Loucy (cell line): Measurements from ENCODE around the gene C1orf35.

Experiments
- CTCF ChIP-seq: fragments of 200-600 bp; sonication (generic); conservative IDR thresholded peaks from 2 replicates; pipeline ENCODE4 v1.5.1; 2014; ENCODE audit warnings: mild to moderate bottlenecking, antibody characterized with exemption, low read length
- EZH2phosphoT487 ChIP-seq: fragments of 200-600 bp; IDR thresholded peaks from 2 replicates; pipeline ENCODE4 v1.6.1; 2018; ENCODE audit warnings: antibody characterized with exemption, mild to moderate bottlenecking, moderate library complexity, borderline replicate concordance

DNA sequence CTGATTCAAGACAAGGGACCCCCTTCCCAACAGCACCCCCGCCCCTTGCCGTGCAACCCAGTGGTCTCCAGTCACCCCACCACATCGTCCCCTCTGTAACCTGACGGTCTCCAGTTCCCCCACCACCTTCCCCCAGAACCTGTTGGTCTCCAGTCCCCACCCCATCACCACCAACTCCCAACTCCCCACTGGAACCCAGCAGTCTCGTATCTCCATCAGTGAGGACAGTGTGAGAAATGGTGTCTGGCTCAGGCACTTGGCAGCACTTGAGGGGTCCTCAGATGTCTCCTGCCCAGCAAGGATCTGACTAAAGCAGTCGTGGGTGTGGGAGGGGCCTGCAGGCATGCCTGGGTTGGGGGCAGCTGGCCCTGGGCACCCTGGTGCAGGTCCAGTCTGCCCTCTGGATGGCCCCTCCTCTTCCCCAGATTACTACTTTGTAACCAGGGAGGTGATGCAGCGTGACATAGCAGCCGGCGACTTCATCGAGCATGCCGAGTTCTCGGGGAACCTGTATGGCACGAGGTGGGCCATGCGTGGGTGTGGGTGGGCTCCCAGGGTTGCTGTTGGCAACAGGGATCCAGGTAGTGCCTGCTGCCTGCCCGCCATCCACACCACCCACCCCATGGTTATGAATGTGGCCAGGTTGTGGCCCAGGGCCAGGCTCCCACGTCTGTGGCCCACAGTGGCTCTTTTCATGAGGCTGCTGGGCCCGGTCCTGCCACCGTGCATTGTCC, 43.5 kb upstream of the C1orf35 start:
- no peak for TF ChIP-seq CTCF
- no peak for TF ChIP-seq EZH2phosphoT487
